Tibial nerve (tissue), 3 donors: ENCODE data around the gene NTNG1.

ENCODE experiments used
- CTCF ChIP-seq, 5 experiments: fragments of 200-600 bp in 3 of 5; fragments of 450-650 bp in 2 of 5; sonication (generic) in 3 of 5; IDR thresholded peaks; one replicate each; pipeline ENCODE4 v1.5.1; 2016 to 2019; ENCODE audit warnings: antibody characterized with exemption in 5 of 5, mild to moderate bottlenecking in 3 of 5, moderate library complexity in 2 of 5
- POLR2A ChIP-seq, 2 donors: fragments of 450-650 bp; IDR thresholded peaks; one replicate each; pipeline ENCODE4 v1.6.1; 2017; ENCODE audit warnings: antibody characterized with exemption in 2 of 2, mild to moderate bottlenecking in 2 of 2, moderate library complexity in 2 of 2

GRCh38 chr1:107244709-107245500, 104.1 kb downstream of the NTNG1 start:
- TF ChIP-seq CTCF (IDR thresholded peaks at IDR 0.05) (no peak), POLR2A (IDR thresholded peaks at IDR 0.05) (no peak)
